ENCODE results near the gene ACKR3.

- no peak for TF ChIP-seq CTCF (IDR thresholded peaks at IDR 0.05)
- no peak for TF ChIP-seq POLR2A (IDR thresholded peaks at IDR 0.05)
Observed at GRCh38 chr2:236601316-236602202, 31.9 kb downstream of the ACKR3 start.
